Type B pancreatic cell (in vitro differentiated cells): ENCODE data around the gene IRF9. TPM values are rescaled to one million over a fixed set of nuclear protein-coding genes. Genes with fewer than 3 reads are reported as not detected.

Experiments used
- DNase-seq: peaks from one replicate; pipeline ENCODE4 v3.0.0; 2021; ENCODE audit warnings: mixed read lengths; ENCODE audit not compliant: unreplicated experiment; ENCODE audit errors: extremely low spot score
- H3K27ac Mint-ChIP-seq: 2 replicates; pipeline ENCODE4 v1.8.0; 2021; ENCODE audit warnings: mild to moderate bottlenecking, mixed read lengths
- H3K27me3 Mint-ChIP-seq: 2 replicates; pipeline ENCODE4 v1.8.0; 2021; ENCODE audit warnings: mixed read lengths
- H3K36me3 Mint-ChIP-seq: 2 replicates; pipeline ENCODE4 v1.8.0; 2021; ENCODE audit warnings: mixed read lengths
- H3K4me1 Mint-ChIP-seq: one replicate; pipeline ENCODE4 v1.8.0; 2021; ENCODE audit warnings: mixed read lengths; ENCODE audit not compliant: unreplicated experiment
- H3K4me3 Mint-ChIP-seq: 2 replicates; pipeline ENCODE4 v1.8.0; 2021; ENCODE audit warnings: mild to moderate bottlenecking, mixed read lengths
- H3K9me3 Mint-ChIP-seq: 2 replicates; pipeline ENCODE4 v1.8.0; 2021; ENCODE audit warnings: mixed read lengths
- total RNA-seq: library from RNA; stranded (reverse); gene quantifications from 2 replicates; pipeline ENCODE4 v1.2.1, GENCODE V29; 2021; ENCODE audit warnings: low replicate concordance
- TF ChIP-seq, protein P1 (sequence below): fragments of 200-600 bp; sonication (generic); conservative IDR thresholded peaks from 2 replicates; pipeline ENCODE4 v1.5.0; 2021; ENCODE audit warnings: antibody characterized with exemption, mild to moderate bottlenecking

Gene IRF9
- total RNA-seq, 1 donor from 2014 or later, result 60.0 TPM

- Mint-ChIP-seq H3K36me3 (no peaks in the 10 kb centered on the region), H3K27me3 (no peaks in the 10 kb centered on the region), H3K4me3 (no peak overlapping the region), H3K27ac (no peak overlapping the region), H3K9me3 (no peaks in the 10 kb centered on the region), H3K4me1 (no peaks in the 10 kb centered on the region)
- no peak for DNase-seq
- TF ChIP-seq, protein P1, sequence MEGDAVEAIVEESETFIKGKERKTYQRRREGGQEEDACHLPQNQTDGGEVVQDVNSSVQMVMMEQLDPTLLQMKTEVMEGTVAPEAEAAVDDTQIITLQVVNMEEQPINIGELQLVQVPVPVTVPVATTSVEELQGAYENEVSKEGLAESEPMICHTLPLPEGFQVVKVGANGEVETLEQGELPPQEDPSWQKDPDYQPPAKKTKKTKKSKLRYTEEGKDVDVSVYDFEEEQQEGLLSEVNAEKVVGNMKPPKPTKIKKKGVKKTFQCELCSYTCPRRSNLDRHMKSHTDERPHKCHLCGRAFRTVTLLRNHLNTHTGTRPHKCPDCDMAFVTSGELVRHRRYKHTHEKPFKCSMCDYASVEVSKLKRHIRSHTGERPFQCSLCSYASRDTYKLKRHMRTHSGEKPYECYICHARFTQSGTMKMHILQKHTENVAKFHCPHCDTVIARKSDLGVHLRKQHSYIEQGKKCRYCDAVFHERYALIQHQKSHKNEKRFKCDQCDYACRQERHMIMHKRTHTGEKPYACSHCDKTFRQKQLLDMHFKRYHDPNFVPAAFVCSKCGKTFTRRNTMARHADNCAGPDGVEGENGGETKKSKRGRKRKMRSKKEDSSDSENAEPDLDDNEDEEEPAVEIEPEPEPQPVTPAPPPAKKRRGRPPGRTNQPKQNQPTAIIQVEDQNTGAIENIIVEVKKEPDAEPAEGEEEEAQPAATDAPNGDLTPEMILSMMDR, result no peak
These were observed 31.6 kb upstream of the IRF9 start for GRCh38 chr14:24129410-24129998.

DNA sequence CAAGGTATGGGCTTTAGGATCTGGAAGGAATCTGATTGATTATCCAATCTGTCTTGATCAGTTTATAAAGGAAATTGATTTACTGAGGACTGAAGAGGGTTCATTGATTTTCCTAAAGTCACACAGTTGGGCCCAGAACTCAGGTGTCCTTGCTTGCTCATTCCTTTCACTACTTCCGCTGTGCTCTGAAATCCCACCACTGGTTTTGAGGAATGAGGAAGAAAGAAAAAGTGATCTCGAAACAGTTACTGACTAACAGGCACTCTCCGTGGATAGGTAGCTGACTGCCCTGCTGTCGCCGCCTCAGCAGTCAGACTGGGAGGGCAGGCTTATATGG is 30.7 kb upstream of the IRF9 start, which contains the start of gene FITM1:
TSS of gene FITM1 (plus strand) at position 280 of the 337 bp plus-strand sequence. CDS start 905 bp downstream, outside the sequence.
- Mint-ChIP-seq H3K27ac (no peak within 1 kb of the TSS), H3K4me3 (no peak within 1 kb of the TSS), H3K4me1 (peaks cover 4% of the 10 kb centered on the region), H3K27me3 (no peaks in the 10 kb centered on the region), H3K36me3 (no peaks in the 10 kb centered on the region), H3K9me3 (no peaks in the 10 kb centered on the region)
- TF ChIP-seq, protein P1, result no peak
- DNase-seq, result no peak

DNA sequence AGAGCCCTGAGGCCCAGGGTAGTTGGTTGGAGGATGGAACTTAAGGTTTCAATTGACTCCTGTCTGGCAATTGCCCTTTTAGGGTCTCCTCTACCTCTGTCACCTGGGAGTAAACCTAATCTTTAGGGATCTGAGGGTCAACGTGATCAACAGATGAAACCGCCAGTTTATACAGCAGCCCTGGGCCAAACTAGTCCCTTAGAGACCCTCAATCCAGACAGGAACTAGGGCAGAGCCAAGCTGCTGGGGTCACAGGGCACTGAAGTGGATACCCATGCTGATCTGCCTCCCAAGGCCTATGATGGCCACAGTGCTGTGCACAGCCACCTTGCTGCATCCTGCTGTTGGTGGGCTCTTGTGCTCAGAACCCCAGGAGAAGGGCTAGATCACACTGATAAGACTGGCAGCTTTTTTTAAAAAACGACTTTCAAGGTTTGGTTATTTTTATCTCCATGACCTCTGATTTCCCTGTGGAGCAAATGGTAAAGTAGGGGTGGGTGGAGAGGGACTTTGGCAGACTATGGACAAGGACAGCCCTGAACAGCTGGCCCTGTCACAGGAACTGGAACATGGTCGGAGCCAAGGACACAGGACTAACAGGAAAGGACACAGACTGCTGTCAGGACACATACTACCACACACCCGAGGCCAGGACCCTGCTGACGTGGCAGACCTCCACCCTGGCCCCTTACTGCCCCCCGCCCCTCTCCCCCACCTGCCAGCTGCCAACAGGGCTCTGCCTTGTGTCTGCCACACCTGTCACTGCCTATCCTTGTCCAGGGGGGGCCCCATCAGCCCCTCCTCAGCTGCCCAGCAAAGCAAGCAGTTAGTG is 30.1 kb upstream of the IRF9 start:
- H3K9me3 Mint-ChIP-seq, result no peaks in the 10 kb centered on the region
- peaks cover 7% of the 10 kb centered on the region for H3K4me1 Mint-ChIP-seq
- no peak overlapping the region for H3K4me3 Mint-ChIP-seq
- H3K27me3 Mint-ChIP-seq, result no peaks in the 10 kb centered on the region
- TF ChIP-seq, protein P1, result no peak
- H3K27ac Mint-ChIP-seq, result no peak overlapping the region
- no peaks in the 10 kb centered on the region for H3K36me3 Mint-ChIP-seq
- no peak for DNase-seq

GRCh38 chr14:24131549-24131966 is 29.5 kb upstream of the IRF9 start:
- Mint-ChIP-seq H3K4me1 (peaks cover 8% of the 10 kb centered on the region), H3K4me3 (no peak overlapping the region), H3K36me3 (no peaks in the 10 kb centered on the region), H3K9me3 (no peaks in the 10 kb centered on the region), H3K27me3 (no peaks in the 10 kb centered on the region), H3K27ac (no peak overlapping the region)
- no peak for DNase-seq
- TF ChIP-seq, protein P1, result no peak

DNA sequence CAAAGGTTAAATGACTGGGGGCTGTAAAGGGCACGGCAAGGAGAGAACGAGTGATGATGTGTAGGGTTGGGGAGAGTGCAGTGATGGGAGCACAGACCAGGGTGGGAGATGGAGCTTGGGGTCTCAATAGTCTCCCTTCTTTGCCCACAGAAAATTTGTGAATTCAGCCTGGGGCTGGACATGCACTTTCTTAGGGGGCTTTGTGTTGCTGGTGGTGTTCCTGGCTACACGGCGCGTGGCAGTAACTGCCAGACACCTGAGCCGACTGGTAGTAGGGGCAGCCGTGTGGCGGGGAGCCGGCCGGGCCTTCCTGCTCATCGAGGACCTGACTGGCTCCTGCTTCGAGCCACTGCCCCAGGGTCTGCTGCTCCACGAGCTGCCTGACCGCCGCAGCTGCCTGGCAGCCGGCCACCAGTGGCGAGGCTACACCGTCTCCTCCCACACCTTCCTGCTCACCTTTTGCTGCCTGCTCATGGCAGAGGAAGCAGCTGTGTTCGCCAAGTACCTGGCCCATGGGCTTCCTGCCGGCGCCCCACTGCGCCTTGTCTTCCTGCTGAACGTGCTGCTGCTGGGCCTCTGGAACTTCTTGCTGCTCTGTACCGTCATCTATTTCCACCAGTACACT is 28.9 kb upstream of the IRF9 start:
- Mint-ChIP-seq H3K36me3 (peaks cover 4% of the 10 kb centered on the region), H3K4me1 (peaks cover 14% of the 10 kb centered on the region), H3K4me3 (no peak overlapping the region), H3K27me3 (no peaks in the 10 kb centered on the region), H3K27ac (no peak overlapping the region), H3K9me3 (no peaks in the 10 kb centered on the region)
- no peak for DNase-seq
- TF ChIP-seq, protein P1, result no peak
